GM21423 (cell line): Measurements from ENCODE around the gene MIB2.
A peak's percentile ranks its signal among the peaks of the same experiment; 100 is the strongest.

Experiments
- ATAC-seq: cut with Tn5 transposase; IDR thresholded peaks from one replicate; pipeline ENCODE4 v1.9.1; 2021; ENCODE audit warnings: mild to moderate bottlenecking, moderate library complexity; ENCODE audit not compliant: unreplicated experiment

Gene MIB2

GRCh38 chr1:1614204-1614953 is 921 bp upstream of the MIB2 start:
- ATAC-seq: no peak

DNA sequence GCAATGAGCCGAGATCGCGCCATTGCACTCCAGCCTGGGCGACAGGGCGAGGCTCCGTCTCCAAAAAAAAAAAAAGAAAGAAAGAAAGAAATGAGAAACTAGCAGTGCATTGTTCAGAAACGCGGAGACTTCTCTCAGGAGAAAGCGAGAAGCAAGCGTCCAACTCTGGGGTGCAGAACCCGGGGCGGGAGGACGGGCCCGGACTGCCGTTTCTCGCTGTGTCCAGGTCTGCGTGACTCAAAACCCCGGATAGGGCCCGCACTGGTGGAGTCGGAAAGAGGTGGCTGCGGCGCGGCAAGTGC is 395 bp upstream of the MIB2 start:
- no peak for ATAC-seq

DNA sequence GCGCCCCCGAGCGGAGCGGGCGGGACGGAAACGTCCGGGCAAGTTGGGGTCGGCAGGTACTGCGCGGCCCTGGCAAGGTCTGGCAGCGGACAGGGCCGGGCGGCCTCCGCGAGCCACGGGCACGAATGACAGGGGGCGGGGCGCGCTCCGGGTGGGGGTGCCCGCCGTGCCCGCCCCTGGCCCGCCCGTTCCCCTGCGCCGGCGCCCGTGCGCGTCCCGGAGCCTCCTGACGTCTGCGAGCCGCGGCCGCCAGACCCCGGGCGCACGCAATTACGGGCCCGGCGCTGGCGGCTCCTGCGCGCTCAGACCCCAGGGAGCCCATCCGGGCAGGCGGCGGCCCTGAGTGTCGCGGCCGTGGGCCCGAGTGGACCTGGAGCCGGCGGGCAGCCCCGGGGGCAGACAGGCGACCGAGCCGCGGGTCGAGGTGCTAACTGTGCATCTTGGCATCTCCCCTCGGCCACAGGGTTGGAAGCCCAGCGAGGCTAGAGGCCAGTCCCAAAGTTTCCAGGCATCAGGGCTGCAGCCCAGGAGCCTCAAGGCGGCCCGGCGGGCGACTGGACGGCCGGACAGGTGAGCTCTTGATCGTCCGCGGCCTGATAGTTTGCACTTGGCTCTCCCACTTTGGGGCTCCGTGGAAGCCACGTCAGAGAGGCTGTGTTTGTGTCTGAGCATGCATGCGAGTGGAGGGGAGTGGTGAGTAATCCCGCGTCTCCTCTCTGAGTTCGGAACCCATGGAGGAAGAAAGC is 918 bp downstream of the MIB2 start:
- ATAC-seq: peak; percentile 14

GRCh38 chr1:1616838-1617237 is 1.5 kb downstream of the MIB2 start:
- ATAC-seq: no peak

- ATAC-seq: no peak
These were observed 2.2 kb downstream of the MIB2 start for GRCh38 chr1:1617516-1617915.

DNA sequence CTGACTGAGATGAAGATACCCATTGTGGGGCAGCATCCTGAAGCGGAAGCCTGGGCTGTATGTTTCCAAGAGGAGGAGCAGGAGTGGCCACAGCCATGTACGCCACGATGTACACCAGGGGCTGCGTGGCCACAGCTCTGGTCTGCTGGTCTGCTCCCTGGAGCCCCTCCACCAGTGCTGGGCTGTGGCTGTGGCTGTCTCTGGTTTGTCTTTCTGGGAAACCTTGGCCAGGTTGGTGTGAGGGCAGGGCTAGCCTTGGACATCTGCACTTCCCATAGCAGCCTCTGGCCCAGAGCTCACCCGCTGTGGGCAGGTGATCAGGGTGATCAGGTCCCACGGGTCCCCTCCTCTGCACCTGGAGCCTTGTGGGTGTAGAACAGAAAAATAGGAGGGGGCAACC is 2.6 kb downstream of the MIB2 start:
- no peak for ATAC-seq

DNA sequence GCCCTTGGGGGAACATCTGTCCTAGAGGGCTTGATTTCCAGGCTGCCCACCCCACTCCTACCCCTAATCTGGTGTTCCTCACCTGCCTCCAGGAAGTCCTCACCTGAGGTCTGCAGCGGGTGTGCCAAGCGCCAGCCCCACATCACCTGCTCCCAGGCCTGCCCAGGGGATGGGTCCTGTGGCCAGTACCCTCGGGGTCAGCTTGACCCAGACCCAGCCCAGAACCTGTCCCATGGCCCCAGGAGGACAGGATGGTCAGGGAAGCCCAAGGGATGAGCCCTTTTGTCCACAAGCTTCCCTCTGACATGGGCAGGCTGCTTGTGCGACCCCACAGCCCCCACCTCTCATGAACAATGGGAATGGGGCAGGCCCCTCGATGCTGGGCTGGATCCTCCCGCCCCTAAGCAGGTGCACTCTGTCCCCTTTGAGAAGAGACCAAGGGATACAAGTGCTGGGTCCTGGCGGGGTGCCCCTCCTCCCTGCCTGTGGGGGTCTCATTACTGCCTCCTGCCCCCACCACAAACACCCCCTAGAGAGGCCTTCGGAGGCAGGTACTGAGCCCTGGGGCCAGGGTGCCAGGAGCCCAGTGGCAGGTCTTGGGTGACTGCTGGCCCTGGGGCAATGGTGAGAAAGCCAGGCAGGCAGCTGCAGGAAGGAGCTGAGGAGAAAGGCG is 3.2 kb downstream of the MIB2 start:
- no peak for ATAC-seq

DNA sequence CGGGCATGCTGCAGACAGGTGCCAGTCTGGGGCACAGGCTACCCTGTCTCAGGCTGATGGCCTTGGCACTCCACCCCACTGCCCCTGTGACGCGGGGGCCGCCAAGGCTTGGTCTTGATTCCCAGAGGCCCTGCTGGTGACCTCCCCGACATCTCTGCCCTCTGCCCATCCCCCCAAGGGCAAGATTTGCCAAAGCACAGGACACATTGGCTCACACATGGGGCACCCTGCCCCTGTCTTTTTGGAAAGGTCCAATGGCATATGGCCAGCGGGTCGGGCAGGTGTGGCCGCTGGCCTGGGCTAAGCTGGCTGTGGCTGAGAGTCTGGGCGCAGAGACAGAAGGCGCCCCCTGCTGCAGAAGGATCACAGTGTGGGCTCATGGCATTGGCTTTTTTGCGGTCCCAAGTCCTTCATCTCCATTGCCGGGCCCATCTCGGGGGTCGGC is 4.6 kb downstream of the MIB2 start:
- no peak for ATAC-seq

- no peak for ATAC-seq
These were observed 5.3 kb downstream of the MIB2 start for GRCh38 chr1:1620433-1621139.

GRCh38 chr1:1621173-1622009 is 6.1 kb downstream of the MIB2 start:
- no peak for ATAC-seq

- ATAC-seq: no peak
These were observed 6.9 kb downstream of the MIB2 start for GRCh38 chr1:1622010-1622787.

DNA sequence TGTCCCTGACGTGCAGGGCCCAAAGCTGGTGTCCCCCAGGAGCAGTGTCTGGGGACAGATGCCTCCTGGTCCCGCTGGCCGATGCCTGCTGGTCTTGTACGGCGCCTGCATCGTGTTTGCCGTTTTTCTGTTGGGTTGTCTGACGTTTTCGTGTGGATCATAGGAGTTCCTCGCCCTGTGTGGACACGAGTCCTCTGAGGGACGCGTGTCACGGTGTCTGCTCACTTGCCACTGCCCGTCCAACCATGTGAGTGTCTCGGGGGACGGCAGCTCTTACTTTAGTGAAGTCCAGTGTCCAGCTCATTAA is 7.4 kb downstream of the MIB2 start:
- no peak for ATAC-seq

GRCh38 chr1:1623181-1623630 is 7.9 kb downstream of the MIB2 start:
- ATAC-seq: no peak

DNA sequence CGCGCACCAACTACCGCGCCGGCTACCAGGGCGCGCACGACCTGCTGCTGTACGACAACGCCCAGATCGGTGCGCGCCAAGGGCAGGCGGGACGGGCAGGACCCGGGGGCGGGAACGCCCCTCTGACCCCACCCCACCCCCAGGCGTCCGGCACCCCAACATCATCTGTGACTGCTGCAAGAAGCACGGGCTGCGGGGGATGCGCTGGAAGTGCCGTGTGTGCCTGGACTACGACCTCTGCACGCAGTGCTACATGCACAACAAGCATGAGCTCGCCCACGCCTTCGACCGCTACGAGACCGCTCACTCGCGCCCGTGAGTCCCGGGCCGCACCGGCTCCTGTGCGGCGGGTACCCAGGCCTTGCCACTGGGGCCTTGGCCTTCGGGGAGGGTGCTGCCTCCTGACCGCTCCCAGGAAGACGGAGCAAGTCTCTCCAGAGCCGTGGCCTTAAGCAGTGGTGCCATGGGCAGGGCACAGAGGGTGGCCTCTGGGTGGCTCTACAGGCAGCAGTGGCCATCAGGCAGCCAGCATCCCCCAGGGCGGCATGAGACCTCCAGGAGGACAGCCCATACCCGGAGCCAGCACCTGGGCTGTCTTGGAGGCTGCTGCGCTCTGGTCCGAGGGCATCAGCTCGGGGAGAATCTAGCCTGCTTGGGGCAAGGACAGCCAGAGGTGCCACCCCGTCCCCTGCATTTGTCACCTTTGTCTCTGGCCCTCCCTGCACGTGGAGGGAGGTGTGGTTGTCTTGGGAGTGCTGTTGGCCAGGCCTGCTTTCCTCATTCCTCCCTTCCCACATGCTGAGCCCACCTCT is 8.5 kb downstream of the MIB2 start:
- ATAC-seq: no peak

GRCh38 chr1:1624443-1625403 is 9.4 kb downstream of the MIB2 start:
- no peak for ATAC-seq

- no peak for ATAC-seq
These were observed 10.1 kb downstream of the MIB2 start for GRCh38 chr1:1625404-1625775.

DNA sequence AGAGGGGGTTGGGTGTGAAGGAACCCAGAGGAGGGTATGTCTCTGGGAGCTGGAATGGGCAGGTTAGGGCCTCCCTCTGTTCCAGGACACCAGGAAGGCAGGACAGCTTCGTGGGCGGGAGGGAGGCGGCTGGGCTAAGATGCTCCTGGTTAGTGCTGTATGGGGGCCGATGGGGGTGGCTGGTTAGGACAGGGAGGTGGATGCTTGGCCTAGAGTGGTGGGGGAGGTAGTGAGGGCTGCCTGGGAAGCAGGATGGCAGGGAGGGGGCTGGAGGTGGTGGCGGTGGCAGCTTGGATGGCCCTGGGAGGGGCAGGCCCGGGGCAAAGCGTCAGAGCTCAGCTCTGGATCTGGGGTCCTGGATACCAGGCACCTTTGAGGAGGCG is 10.5 kb downstream of the MIB2 start:
- ATAC-seq: no peak
